GM23248 (cell line): ENCODE measurements around the gene ZC3H4. TPM values are rescaled to one million over a fixed set of nuclear protein-coding genes. Genes with fewer than 3 reads are reported as not detected.

ENCODE experiments used
- DNase-seq: peaks from one replicate; pipeline ENCODE4 v3.0.0-alpha.2; 2015
- H2AFZ ChIP-seq: fragments of 200-600 bp; sonication (generic); 2 replicates; pipeline ENCODE4 v1.6.1; 2016; ENCODE audit warnings: antibody characterized with exemption
- H3F3A ChIP-seq: fragments of 200-600 bp; sonication (generic); 2 replicates; pipeline ENCODE4 v1.6.1; 2016; ENCODE audit warnings: mild to moderate bottlenecking, antibody characterized with exemption, mixed run types; ENCODE audit not compliant: insufficient read depth
- H3K27ac ChIP-seq: fragments of 200-600 bp; sonication (generic); 2 replicates; pipeline ENCODE4 v1.5.1; 2016; ENCODE audit warnings: mild to moderate bottlenecking
- H3K27me3 ChIP-seq: fragments of 200-600 bp; sonication (generic); replicated peaks from 2 replicates; pipeline ENCODE4 v1.6.1; 2016; ENCODE audit warnings: mild to moderate bottlenecking; ENCODE audit not compliant: insufficient read depth
- H3K36me3 ChIP-seq: fragments of 200-600 bp; sonication (generic); 2 replicates; pipeline ENCODE4 v1.6.1; 2016; ENCODE audit warnings: low read depth, mild to moderate bottlenecking
- H3K4me1 ChIP-seq: fragments of 200-600 bp; sonication (generic); 2 replicates; pipeline ENCODE4 v1.6.1; 2016; ENCODE audit warnings: mild to moderate bottlenecking; ENCODE audit not compliant: insufficient read depth
- H3K4me2 ChIP-seq: fragments of 200-600 bp; sonication (generic); one replicate; pipeline ENCODE4 v1.6.1; 2016; ENCODE audit warnings: mild to moderate bottlenecking; ENCODE audit not compliant: unreplicated experiment
- H3K4me3 ChIP-seq: fragments of 200-600 bp; sonication (generic); 2 replicates; pipeline ENCODE4 v1.5.1; 2016; ENCODE audit warnings: mild to moderate bottlenecking
- H3K79me2 ChIP-seq: fragments of 200-600 bp; sonication (generic); 2 replicates; pipeline ENCODE4 v1.6.1; 2016; ENCODE audit warnings: mild to moderate bottlenecking; ENCODE audit not compliant: insufficient read depth
- H3K9ac ChIP-seq: fragments of 200-600 bp; sonication (generic); 2 replicates; pipeline ENCODE4 v1.6.1; 2016; ENCODE audit warnings: mild to moderate bottlenecking
- H3K9me2 ChIP-seq: fragments of 200-600 bp; sonication (generic); 2 replicates; pipeline ENCODE4 v1.6.1; 2016; ENCODE audit warnings: mixed run types, mild to moderate bottlenecking, moderate library complexity; ENCODE audit not compliant: insufficient read depth
- H3K9me3 ChIP-seq: fragments of 200-600 bp; sonication (generic); one replicate; pipeline ENCODE4 v1.6.1; 2017; ENCODE audit warnings: low read depth
- H4K20me1 ChIP-seq: fragments of 200-600 bp; sonication (generic); 2 replicates; pipeline ENCODE4 v1.6.0; 2016; ENCODE audit not compliant: insufficient read depth
- EZH2 ChIP-seq: fragments of 200-600 bp; sonication (generic); IDR thresholded peaks from 2 replicates; pipeline ENCODE4 v1.6.1; 2018; ENCODE audit warnings: antibody characterized with exemption, mild to moderate bottlenecking; ENCODE audit not compliant: insufficient read depth, poor library complexity, severe bottlenecking
- EZH2phosphoT487 ChIP-seq: fragments of 200-600 bp; sonication (generic); IDR thresholded peaks from 2 replicates; pipeline ENCODE4 v1.6.1; 2018; ENCODE audit warnings: antibody characterized with exemption, moderate library complexity, mild to moderate bottlenecking, low read depth; ENCODE audit not compliant: insufficient read depth
- WGBS, 2 experiments: methylation state at CpG; one replicate each; pipeline ENCODE4 v1.1.6; 2015 to 2017; ENCODE audit warnings: low lambda C conversion rate in 2 of 2, low coverage in 1 of 2; ENCODE audit errors: missing lambda C conversion rate in 2 of 2; 5-methylcytosine and 5-hydroxymethylcytosine counted together
- in situ Hi-C: fragments of 300-500 bp; cut with MboI; formaldehyde crosslinking; loops from 2 replicates; pipeline ENCODE4 v1.15.0; 2020
- polyA plus RNA-seq: library from polyadenylated mRNA; unstranded; fragments of >200 nt; fragmentation: Nextera tagmentation; extraction: Ambion mirVana; gene quantifications from 2 replicates; pipeline ENCODE4 v1.2.1, GENCODE V29; 2016
- total RNA-seq: library from RNA; depleted of rRNA; stranded (reverse); fragments of >200 nt; shearing (Covaris generic); gene quantifications from 2 replicates; pipeline ENCODE4 v1.2.3, GENCODE V29; 2014

ZC3H4 gene
- total and polyA plus RNA-seq, 2 experiments from 2014 or later, result 6.0 to 9.9 TPM

DNA sequence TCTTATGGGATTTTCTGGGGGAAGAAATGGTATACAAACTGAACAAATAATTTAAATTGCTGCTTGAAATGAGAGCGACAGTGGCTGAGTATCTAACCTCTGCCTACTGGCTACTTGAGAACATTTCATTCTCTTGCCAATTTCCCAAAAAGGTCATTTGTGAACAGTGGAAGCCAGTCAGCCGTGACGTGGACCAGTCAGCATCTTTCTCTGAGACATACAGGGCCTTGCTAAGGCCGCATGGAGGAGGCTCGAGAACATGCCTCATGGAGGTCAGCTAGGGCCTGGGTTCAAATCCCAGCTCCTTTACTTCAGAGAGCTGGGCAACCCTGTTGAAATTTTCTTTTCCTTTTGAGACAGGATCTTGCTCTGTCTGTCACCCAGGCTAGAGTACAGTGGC is 20.3 kb downstream of the ZC3H4 start:
- DNase-seq, result no peak
- H3K9me2 ChIP-seq, result no peaks in the 10 kb centered on the region
- no peak overlapping the region for H3K4me3 ChIP-seq
- H3K9me3 ChIP-seq, result no peaks in the 10 kb centered on the region
- 91 to 93% methylated on average over 5 of the region's 5 CpGs for WGBS, 2 experiments
- H3K4me2 ChIP-seq, result no peak overlapping the region
- in situ Hi-C loops, result no loop called here
- no peak overlapping the region for H2AFZ ChIP-seq
- no peaks in the 10 kb centered on the region for H4K20me1 ChIP-seq
- H3K79me2 ChIP-seq, result peaks cover 69% of the 10 kb centered on the region
- peaks cover 18% of the 10 kb centered on the region for H3K36me3 ChIP-seq
- H3K9ac ChIP-seq, result no peak overlapping the region
- H3K4me1 ChIP-seq, result peaks cover 6% of the 10 kb centered on the region; the same call in 1 of the 2 replicates
- H3K27ac ChIP-seq, result no peak overlapping the region
- no peaks in the 10 kb centered on the region for H3K27me3 ChIP-seq
- no peak for TF ChIP-seq EZH2phosphoT487
- TF ChIP-seq EZH2, result no peak
- H3F3A ChIP-seq, result no peaks in the 10 kb centered on the region

GRCh38 chr19:47089767-47090350 is 23.7 kb downstream of the ZC3H4 start:
- Histone ChIP-seq H2AFZ (no peak overlapping the region), H3K27me3 (no peaks in the 10 kb centered on the region), H3K27ac (no peak overlapping the region), H3K79me2 (peaks cover 35% of the 10 kb centered on the region), H3K9ac (no peak overlapping the region), H3K36me3 (peaks cover 25% of the 10 kb centered on the region), H4K20me1 (no peaks in the 10 kb centered on the region), H3K9me2 (no peaks in the 10 kb centered on the region), H3K4me2 (no peak overlapping the region), H3F3A (no peaks in the 10 kb centered on the region), H3K4me3 (no peak overlapping the region), H3K4me1 (no peaks in the 10 kb centered on the region), H3K9me3 (no peaks in the 10 kb centered on the region)
- TF ChIP-seq EZH2phosphoT487, result no peak
- no peak for TF ChIP-seq EZH2
- WGBS, 2 experiments, result 94 to 95% methylated on average over 21 of the region's 21 CpGs
- in situ Hi-C loops, result no loop called here
- DNase-seq, result no peak

DNA sequence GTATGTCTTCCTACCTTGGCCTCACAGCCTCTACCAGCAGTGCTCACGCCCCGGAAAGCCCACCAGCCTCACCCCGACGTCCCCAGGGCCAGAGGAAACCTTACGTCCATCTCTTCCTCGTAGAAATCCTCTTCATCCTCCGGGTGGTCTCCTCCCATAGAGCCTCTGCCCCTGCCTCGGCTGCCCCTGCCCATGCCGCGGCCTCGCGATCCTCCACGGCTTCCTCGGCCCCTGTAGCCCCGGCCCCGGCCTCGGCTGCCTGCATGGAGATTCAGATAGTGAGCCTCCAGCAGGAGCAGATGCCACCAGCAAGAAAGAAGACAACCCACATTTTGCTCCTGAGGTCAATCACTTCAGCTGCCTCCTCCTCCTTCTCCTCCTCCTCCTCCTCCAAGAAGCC is 27.3 kb downstream of the ZC3H4 start:
- Histone ChIP-seq H2AFZ (no peak overlapping the region), H3K9ac (no peak overlapping the region), H3K9me2 (no peaks in the 10 kb centered on the region), H3K27me3 (no peaks in the 10 kb centered on the region), H3K79me2 (0 out of 2 replicates have a peak, but pooled peaks cover 2% of the 10 kb centered on the region), H3K9me3 (no peaks in the 10 kb centered on the region), H3F3A (peaks cover 15% of the 10 kb centered on the region; the same call in 1 of the 2 replicates), H3K4me3 (no peak overlapping the region), H4K20me1 (no peaks in the 10 kb centered on the region), H3K4me1 (no peaks in the 10 kb centered on the region), H3K27ac (no peak overlapping the region), H3K4me2 (no peak overlapping the region), H3K36me3 (peaks cover 33% of the 10 kb centered on the region)
- TF ChIP-seq EZH2 (no peak), EZH2phosphoT487 (no peak)
- in situ Hi-C loops, result no loop called here
- WGBS, 2 experiments, result 91 to 93% methylated on average over 17 of the region's 17 CpGs
- no peak for DNase-seq

DNA sequence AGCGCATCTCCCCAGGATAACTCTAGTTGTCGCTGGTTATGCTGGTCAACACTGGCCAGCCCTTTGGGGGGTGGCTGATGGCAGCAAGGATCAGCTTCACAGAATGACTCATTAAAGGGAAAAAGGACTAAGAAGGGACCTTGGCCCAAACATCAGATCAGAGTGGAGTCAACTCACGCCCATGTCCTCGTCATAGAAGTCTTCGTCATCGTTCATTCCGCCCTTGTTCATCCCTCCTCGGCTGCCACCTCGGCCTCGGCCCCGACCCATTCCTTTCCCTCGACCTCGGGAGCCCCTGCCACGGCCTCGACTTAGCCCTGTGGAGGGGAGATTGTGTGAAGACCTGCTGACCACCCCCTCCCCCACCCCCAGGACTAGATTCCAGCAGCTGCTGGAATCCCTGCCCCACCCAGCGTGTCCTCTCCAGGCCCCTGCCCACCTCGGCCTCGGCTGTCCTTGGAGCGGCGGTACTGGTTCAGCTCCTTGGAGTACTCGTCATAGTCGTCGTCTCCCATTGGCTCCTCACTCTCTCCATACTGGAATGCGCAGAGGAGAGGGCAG is 28.6 kb downstream of the ZC3H4 start:
- Histone ChIP-seq H2AFZ (no peak overlapping the region), H3K27ac (no peak overlapping the region), H3K4me2 (no peak overlapping the region), H3K4me3 (no peak overlapping the region), H3F3A (peaks cover 29% of the 10 kb centered on the region; the same call in 1 of the 2 replicates), H3K9me2 (no peaks in the 10 kb centered on the region), H3K4me1 (peaks cover under 1% of the 10 kb centered on the region; the same call in 1 of the 2 replicates), H3K27me3 (no peaks in the 10 kb centered on the region), H3K36me3 (peaks cover 23% of the 10 kb centered on the region; the same call in 1 of the 2 replicates), H3K9ac (no peak overlapping the region), H4K20me1 (no peaks in the 10 kb centered on the region), H3K79me2 (no peaks in the 10 kb centered on the region), H3K9me3 (no peaks in the 10 kb centered on the region)
- in situ Hi-C loops, result no loop called here
- TF ChIP-seq EZH2phosphoT487 (no peak), EZH2 (no peak)
- DNase-seq, result no peak
- 93 to 94% methylated on average over 24 of the region's 24 CpGs for WGBS, 2 experiments
